Activated CD4-positive, alpha-beta memory T cell treated with anti-CD3 and anti-CD28 coated beads, Interleukin-2, amount 10 ng/mL, durations not matched to agents 7 days and 5 days (primary cell): ENCODE measurements around the gene SPATA9. TPM values are rescaled to one million over a fixed set of nuclear protein-coding genes. Genes with fewer than 3 reads are reported as not detected.

Source experiments
- CTCF ChIA-PET: fragments of 350-600 bp; sonication (Branson Sonifier 250); formaldehyde crosslinking; loops from one replicate; lab custom pipeline; 2021; ENCODE audit warnings: antibody characterized with exemption, inconsistent platforms; lab: Charles Lee
- POLR2A ChIA-PET: fragments of 350-600 bp; sonication (Branson Sonifier 250); formaldehyde crosslinking; loops from one replicate; lab custom pipeline; 2021; ENCODE audit warnings: antibody characterized with exemption; lab: Charles Lee
- DNase-seq: peaks from one replicate; pipeline ENCODE4 v3.0.0-alpha.2; 2020
- H3K27ac Mint-ChIP-seq: one replicate; pipeline ENCODE4 v1.8.0; 2021; ENCODE audit warnings: mild to moderate bottlenecking, mixed read lengths
- H3K27me3 Mint-ChIP-seq: one replicate; pipeline ENCODE4 v1.8.0; 2021; ENCODE audit warnings: mixed read lengths
- H3K36me3 Mint-ChIP-seq: one replicate; pipeline ENCODE4 v1.8.0; 2021; ENCODE audit warnings: low read depth, mixed read lengths
- H3K4me1 Mint-ChIP-seq: one replicate; pipeline ENCODE4 v1.8.0; 2021; ENCODE audit warnings: mixed read lengths
- H3K4me3 Mint-ChIP-seq: one replicate; pipeline ENCODE4 v1.8.0; 2021; ENCODE audit warnings: mild to moderate bottlenecking, mixed read lengths
- H3K9me3 Mint-ChIP-seq: one replicate; pipeline ENCODE4 v1.8.0; 2021; ENCODE audit warnings: mixed read lengths
- total RNA-seq, 2 experiments: library from RNA; stranded (reverse); gene quantifications; one replicate each; pipeline ENCODE4 v1.2.3, GENCODE V29; 2021

Gene SPATA9
- total RNA-seq, 2 experiments from 2014 or later, result not detected

DNA sequence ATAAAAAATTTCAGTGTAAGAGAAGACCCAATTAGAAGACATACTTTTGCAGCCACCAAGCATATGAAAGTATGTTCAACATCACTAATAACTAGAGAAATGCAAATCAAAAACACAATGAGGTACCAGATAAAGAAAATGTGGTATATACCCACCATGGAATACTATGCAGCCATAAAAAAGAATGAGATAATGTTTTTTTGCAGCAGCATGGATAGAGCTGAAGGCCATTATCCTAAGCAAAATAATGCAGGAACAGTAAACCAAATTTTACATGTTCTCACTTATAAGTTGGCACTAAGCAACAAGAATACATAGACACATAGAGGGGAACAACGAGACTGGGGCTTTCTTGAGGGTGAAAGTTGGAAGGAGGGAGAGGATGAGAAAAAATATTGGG, 6.9 kb upstream of the SPATA9 start:
- no peak for DNase-seq
- Mint-ChIP-seq H3K27me3 (peaks cover 36% of the 10 kb centered on the region), H3K4me1 (no peaks in the 10 kb centered on the region), H3K4me3 (no peak overlapping the region), H3K27ac (no peak overlapping the region), H3K36me3 (no peaks in the 10 kb centered on the region), H3K9me3 (no peaks in the 10 kb centered on the region)
- ChIA-PET CTCF (no interaction called here), POLR2A (no interaction called here)

- POLR2A ChIA-PET, result no interaction called here
- no peaks in the 10 kb centered on the region for H3K36me3 Mint-ChIP-seq
- no peak for DNase-seq
- peaks cover 30% of the 10 kb centered on the region for H3K27me3 Mint-ChIP-seq
- no peak overlapping the region for H3K27ac Mint-ChIP-seq
- no peaks in the 10 kb centered on the region for H3K9me3 Mint-ChIP-seq
- CTCF ChIA-PET, result no interaction called here
- H3K4me3 Mint-ChIP-seq, result no peak overlapping the region
- no peaks in the 10 kb centered on the region for H3K4me1 Mint-ChIP-seq
These were observed 3.9 kb upstream of the SPATA9 start for GRCh38 chr5:95686651-95687050.

DNA sequence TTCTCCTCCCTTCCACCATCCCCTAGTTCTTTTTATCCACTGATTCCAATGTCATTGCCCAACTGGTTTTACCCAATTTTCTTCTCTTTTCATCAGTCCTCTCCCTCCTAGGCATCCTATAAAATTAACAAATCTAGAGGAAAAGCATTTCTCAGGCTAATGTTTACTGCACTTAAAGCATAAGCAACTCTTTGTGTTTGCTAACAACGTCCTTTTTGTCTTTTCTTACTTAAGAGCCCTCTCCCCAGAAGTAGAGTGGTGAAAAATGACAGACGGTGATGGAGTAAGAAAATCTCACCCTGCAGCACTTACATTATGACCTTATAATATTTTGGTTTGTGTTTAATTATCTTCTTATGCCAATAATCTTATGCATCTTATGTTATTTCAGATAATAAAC, 1.6 kb upstream of the SPATA9 start:
- no peaks in the 10 kb centered on the region for H3K9me3 Mint-ChIP-seq
- DNase-seq, result no peak
- no peaks in the 10 kb centered on the region for H3K4me1 Mint-ChIP-seq
- H3K4me3 Mint-ChIP-seq, result no peak overlapping the region
- ChIA-PET CTCF (no interaction called here), POLR2A (no interaction called here)
- H3K27me3 Mint-ChIP-seq, result peaks cover 35% of the 10 kb centered on the region
- H3K27ac Mint-ChIP-seq, result no peak overlapping the region
- no peaks in the 10 kb centered on the region for H3K36me3 Mint-ChIP-seq

DNA sequence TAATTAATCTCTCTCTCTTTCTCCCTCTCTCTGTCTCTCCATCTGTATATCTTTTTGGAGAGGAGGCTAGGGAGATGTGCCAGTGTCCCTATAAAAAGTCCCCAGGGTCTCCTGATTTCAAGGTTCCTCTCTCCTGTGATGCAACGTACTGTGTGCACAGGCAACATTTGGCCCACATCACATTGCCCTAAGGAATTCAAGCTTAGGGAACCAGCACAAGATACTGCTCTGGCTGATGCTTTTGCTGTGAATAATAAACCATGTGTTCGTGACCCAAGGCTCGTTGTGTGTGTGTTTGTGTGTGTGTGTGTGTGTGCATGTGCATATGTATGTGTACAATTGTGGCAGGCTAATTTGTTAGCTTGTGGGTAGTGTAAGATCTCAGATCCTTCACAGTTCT, 9.7 kb downstream of the SPATA9 start:
- Mint-ChIP-seq H3K36me3 (no peaks in the 10 kb centered on the region), H3K27ac (no peak overlapping the region), H3K27me3 (peaks cover 21% of the 10 kb centered on the region), H3K4me1 (peaks cover 3% of the 10 kb centered on the region), H3K9me3 (no peaks in the 10 kb centered on the region), H3K4me3 (no peak overlapping the region)
- DNase-seq, result no peak
- ChIA-PET POLR2A (no interaction called here), CTCF (interaction anchor here (1.9 kb wide), 1 partner anchor 9 kb away, joined by 7 read pairs; no protein-coding TSS in a partner anchor)

- H3K27ac Mint-ChIP-seq, result no peak overlapping the region
- no peaks in the 10 kb centered on the region for H3K9me3 Mint-ChIP-seq
- H3K4me3 Mint-ChIP-seq, result no peak overlapping the region
- DNase-seq, result no peak
- peaks cover 21% of the 10 kb centered on the region for H3K27me3 Mint-ChIP-seq
- H3K36me3 Mint-ChIP-seq, result no peaks in the 10 kb centered on the region
- CTCF ChIA-PET, result interaction anchor here (1.9 kb wide), 1 partner anchor 9 kb away, joined by 7 read pairs; no protein-coding TSS in a partner anchor
- POLR2A ChIA-PET, result interaction anchor here (0.6 kb wide), 1 partner anchor 112 kb away, joined by 3 read pairs; no protein-coding TSS in a partner anchor
- H3K4me1 Mint-ChIP-seq, result peaks cover 3% of the 10 kb centered on the region
These were observed 10.2 kb downstream of the SPATA9 start for GRCh38 chr5:95672641-95673040.

GRCh38 chr5:95671826-95672225, 11.0 kb downstream of the SPATA9 start:
- Mint-ChIP-seq H3K36me3 (no peaks in the 10 kb centered on the region), H3K27ac (no peak overlapping the region), H3K4me3 (no peak overlapping the region), H3K4me1 (peaks cover 3% of the 10 kb centered on the region), H3K27me3 (peaks cover 17% of the 10 kb centered on the region), H3K9me3 (no peaks in the 10 kb centered on the region)
- POLR2A ChIA-PET, result interaction anchor here (0.7 kb wide), 1 partner anchor 14 kb away, joined by 3 read pairs; no protein-coding TSS in a partner anchor
- DNase-seq, result no peak
- CTCF ChIA-PET, result no interaction called here

DNA sequence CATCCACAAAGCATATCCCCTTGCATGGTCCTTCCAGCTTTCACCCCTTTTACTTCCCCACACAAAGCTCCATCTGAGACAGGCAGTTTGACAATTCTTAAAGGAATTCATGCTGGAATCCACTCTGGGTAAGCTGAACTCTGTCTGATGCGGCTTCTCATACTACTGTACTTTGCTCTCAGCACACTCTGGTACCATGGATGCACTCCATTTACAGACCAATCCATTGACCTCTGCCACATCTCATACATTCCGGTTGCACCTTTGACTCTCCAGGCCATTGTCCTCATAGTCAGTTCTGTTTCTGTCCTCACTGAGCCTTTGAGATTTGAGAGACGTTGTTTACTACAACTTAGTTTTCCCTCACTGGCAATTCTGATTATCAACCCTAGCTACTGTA, 12.2 kb downstream of the SPATA9 start:
- ChIA-PET CTCF (interaction anchor here (0.6 to 1.0 kb wide), 2 partner anchors 111 to 782 kb away, joined by 3 to 4 read pairs; no protein-coding TSS in a partner anchor), POLR2A (no interaction called here)
- Mint-ChIP-seq H3K4me3 (no peak overlapping the region), H3K36me3 (no peaks in the 10 kb centered on the region), H3K27me3 (peaks cover 11% of the 10 kb centered on the region), H3K9me3 (no peaks in the 10 kb centered on the region), H3K4me1 (peaks cover 3% of the 10 kb centered on the region), H3K27ac (no peak overlapping the region)
- DNase-seq, result no peak

DNA sequence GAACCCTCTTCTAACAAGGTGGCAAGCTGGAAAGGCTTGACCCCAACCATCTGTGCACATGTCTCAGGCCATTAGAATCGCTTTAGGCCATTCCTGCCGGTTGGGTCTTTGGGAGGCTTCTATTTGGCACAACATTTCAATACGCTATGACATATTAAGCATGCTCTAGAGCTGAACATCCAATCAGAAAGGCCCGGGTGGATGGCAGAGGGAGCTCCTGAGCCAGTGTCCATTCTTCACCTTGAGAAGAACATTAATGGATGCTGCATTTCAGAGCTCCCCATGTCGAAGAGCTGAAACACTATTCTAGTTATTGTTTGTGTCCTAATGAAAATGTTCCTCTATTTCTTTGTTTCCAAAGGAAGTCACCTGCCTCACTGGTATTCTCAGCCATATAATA, 12.8 kb downstream of the SPATA9 start:
- Mint-ChIP-seq H3K4me1 (peaks cover 3% of the 10 kb centered on the region), H3K27ac (no peak overlapping the region), H3K27me3 (peaks cover 9% of the 10 kb centered on the region), H3K9me3 (no peaks in the 10 kb centered on the region), H3K4me3 (no peak overlapping the region), H3K36me3 (no peaks in the 10 kb centered on the region)
- ChIA-PET CTCF (interaction anchor here (0.6 to 1.0 kb wide), 2 partner anchors 111 to 783 kb away, joined by 3 to 4 read pairs; no protein-coding TSS in a partner anchor), POLR2A (no interaction called here)
- no peak for DNase-seq

- Mint-ChIP-seq H3K27me3 (peaks cover 8% of the 10 kb centered on the region), H3K9me3 (no peaks in the 10 kb centered on the region), H3K4me1 (peaks cover 3% of the 10 kb centered on the region), H3K27ac (no peak overlapping the region), H3K36me3 (no peaks in the 10 kb centered on the region), H3K4me3 (no peak overlapping the region)
- CTCF ChIA-PET, result interaction anchor here (1.2 to 1.6 kb wide), 2 partner anchors 112 to 178 kb away, joined by 3 to 4 read pairs; no protein-coding TSS in a partner anchor
- POLR2A ChIA-PET, result no interaction called here
- no peak for DNase-seq
These were observed 13.3 kb downstream of the SPATA9 start for GRCh38 chr5:95669540-95669939.

DNA sequence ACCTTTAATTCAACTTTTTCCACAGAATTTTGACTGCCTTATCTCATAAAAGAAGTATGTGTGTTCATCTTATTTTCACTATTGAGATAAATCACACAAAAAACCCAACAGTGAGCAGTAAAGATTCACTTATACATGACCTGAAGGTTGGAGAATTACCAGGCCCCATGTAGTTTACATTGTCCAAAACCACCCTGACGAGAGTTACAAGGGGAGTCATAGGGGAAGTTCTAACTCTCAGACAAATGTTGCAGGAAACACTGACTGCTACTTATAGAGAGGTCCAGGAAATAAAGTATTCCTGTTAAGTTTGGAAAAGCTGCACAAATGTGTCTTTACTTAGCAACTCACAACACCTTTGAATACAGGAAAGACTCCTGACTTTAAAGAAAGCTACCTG, 14.1 kb downstream of the SPATA9 start:
- DNase-seq, result no peak
- POLR2A ChIA-PET, result no interaction called here
- H3K9me3 Mint-ChIP-seq, result no peaks in the 10 kb centered on the region
- no peak overlapping the region for H3K4me3 Mint-ChIP-seq
- H3K27me3 Mint-ChIP-seq, result peaks cover 5% of the 10 kb centered on the region
- H3K4me1 Mint-ChIP-seq, result peaks cover 3% of the 10 kb centered on the region
- no peak overlapping the region for H3K27ac Mint-ChIP-seq
- CTCF ChIA-PET, result interaction anchor here (1.2 to 1.6 kb wide), 2 partner anchors 113 to 179 kb away, joined by 3 to 4 read pairs; no protein-coding TSS in a partner anchor
- H3K36me3 Mint-ChIP-seq, result no peaks in the 10 kb centered on the region

DNA sequence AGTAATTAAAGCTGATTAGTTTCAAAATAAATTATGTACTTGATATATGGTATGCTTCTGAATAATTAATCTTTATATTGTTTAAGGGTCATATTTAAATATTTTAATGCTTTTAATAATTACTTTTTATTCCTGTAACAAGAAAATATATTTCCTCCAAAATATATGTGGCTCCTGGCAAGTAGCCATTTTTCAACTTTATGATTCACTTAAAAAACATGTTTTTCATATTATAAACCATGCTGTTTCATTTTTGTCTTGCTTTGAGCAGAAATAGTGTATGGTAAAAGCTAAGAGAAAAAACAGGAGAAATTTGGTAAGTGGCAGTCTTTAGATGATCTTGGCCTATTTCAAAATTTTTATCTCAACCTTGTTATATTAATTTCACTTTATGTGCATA, 14.6 kb downstream of the SPATA9 start:
- CTCF ChIA-PET, result interaction anchor here (1.6 kb wide), 1 partner anchor 114 kb away, joined by 4 read pairs; no protein-coding TSS in a partner anchor

DNA sequence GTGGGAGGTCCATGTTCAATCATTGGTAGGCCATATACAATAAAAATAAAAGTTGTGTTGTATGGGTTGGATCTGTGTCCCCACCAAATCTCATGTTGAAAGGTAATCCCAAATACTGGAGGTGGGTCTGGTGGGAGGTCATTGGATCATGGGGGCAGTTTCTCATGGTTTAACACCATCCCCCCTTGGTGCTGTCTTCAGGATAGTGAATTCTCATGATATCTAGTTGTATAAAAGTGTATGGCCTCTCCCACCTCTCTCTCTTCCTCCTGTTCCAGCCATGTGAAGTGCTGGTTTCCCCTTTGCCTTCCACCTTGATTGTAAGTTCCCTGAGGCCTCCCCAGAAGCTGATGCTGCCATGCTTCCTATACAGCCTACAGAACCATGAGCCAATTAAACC, 15.1 kb downstream of the SPATA9 start:
- DNase-seq, result no peak
- POLR2A ChIA-PET, result no interaction called here
- peaks cover 2% of the 10 kb centered on the region for H3K4me1 Mint-ChIP-seq
- CTCF ChIA-PET, result interaction anchor here (1.6 to 2.1 kb wide), 3 partner anchors 12 to 167 kb away, joined by 4 to 6 read pairs (median 4); no protein-coding TSS in a partner anchor
- no peak overlapping the region for H3K27ac Mint-ChIP-seq
- no peaks in the 10 kb centered on the region for H3K9me3 Mint-ChIP-seq
- no peaks in the 10 kb centered on the region for H3K36me3 Mint-ChIP-seq
- no peak overlapping the region for H3K4me3 Mint-ChIP-seq
- peaks cover 3% of the 10 kb centered on the region for H3K27me3 Mint-ChIP-seq

More for the DNA sequence above, 14.6 kb downstream of the SPATA9 start:
- POLR2A ChIA-PET, result no interaction called here
- Mint-ChIP-seq H3K27me3 (peaks cover 4% of the 10 kb centered on the region), H3K4me3 (no peak overlapping the region), H3K4me1 (peaks cover 3% of the 10 kb centered on the region), H3K9me3 (no peaks in the 10 kb centered on the region), H3K27ac (no peak overlapping the region), H3K36me3 (no peaks in the 10 kb centered on the region)
- no peak for DNase-seq

DNA sequence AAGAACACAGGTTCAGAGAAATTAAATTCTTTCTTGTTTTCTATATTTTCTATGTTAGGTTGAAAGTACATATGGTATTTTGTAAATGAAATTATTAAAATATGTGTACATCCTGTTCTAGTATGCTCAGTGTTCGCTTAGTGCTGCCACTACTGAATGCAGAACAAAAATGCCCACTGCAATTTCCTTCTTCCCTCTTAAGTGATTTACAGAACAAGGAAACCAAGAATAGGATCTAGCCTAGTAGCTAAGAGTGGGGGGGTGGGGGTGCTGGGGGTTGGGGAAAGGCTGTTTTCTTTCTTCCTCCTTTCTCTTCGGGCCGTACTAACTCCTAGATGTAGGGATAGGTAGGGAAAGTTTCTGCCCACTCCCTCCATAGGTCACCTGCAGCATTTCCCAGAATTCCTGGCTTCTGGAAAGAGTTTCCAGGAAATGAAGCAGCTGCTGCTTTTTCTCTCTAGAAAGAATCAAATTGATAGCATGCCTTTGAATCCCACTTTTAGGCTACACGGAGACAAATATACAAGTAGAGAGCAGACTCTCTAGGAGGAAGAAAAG, 15.7 kb downstream of the SPATA9 start:
- no peak for DNase-seq
- H3K27me3 Mint-ChIP-seq, result peaks cover 3% of the 10 kb centered on the region
- H3K9me3 Mint-ChIP-seq, result no peaks in the 10 kb centered on the region
- ChIA-PET POLR2A (no interaction called here), CTCF (interaction anchor here (1.1 to 4.2 kb wide), 5 partner anchors 12 to 181 kb away, joined by 3 to 41 read pairs (median 6); no protein-coding TSS in a partner anchor)
- H3K4me1 Mint-ChIP-seq, result no peaks in the 10 kb centered on the region
- no peak overlapping the region for H3K4me3 Mint-ChIP-seq
- H3K36me3 Mint-ChIP-seq, result no peaks in the 10 kb centered on the region
- no peak overlapping the region for H3K27ac Mint-ChIP-seq
